ENCODE data around the gene MISP.

DNA sequence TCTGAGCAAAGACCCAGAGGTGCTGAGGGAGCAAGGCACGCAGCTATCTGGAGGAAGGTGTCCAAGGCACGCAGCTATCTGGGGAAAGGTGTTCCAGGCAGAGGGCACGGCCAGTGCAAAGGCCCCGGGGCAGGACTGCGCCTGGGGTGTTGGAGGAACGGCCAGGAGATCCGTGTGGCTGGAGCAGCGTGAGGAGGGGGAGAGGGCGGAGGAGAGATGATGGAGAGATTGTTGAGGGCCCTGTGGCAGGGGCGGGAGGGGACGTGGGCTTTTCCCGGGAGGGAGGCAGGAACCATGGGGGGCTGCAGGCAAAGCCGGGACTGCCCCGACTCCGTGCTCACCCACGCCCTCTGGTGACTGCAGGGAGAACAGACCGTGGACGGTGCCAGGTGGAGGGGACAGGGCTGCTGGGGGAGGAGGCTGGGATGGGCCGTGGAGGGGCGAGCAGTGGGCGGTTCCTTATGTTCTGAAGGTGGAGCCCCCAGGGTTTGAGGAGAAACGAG, 13.3 kb upstream of the MISP start:
- no peak for TF ChIP-seq POLR2A (IDR thresholded peaks at IDR 0.05)
- TF ChIP-seq, protein P1, sequence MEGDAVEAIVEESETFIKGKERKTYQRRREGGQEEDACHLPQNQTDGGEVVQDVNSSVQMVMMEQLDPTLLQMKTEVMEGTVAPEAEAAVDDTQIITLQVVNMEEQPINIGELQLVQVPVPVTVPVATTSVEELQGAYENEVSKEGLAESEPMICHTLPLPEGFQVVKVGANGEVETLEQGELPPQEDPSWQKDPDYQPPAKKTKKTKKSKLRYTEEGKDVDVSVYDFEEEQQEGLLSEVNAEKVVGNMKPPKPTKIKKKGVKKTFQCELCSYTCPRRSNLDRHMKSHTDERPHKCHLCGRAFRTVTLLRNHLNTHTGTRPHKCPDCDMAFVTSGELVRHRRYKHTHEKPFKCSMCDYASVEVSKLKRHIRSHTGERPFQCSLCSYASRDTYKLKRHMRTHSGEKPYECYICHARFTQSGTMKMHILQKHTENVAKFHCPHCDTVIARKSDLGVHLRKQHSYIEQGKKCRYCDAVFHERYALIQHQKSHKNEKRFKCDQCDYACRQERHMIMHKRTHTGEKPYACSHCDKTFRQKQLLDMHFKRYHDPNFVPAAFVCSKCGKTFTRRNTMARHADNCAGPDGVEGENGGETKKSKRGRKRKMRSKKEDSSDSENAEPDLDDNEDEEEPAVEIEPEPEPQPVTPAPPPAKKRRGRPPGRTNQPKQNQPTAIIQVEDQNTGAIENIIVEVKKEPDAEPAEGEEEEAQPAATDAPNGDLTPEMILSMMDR (IDR thresholded peaks at IDR 0.05), result peak; percentile 48 to 77 (median 68)

Data from transverse colon (tissue), 3 donors.